ENCODE measurements around the gene NUB1.

NUB1 gene

DNA sequence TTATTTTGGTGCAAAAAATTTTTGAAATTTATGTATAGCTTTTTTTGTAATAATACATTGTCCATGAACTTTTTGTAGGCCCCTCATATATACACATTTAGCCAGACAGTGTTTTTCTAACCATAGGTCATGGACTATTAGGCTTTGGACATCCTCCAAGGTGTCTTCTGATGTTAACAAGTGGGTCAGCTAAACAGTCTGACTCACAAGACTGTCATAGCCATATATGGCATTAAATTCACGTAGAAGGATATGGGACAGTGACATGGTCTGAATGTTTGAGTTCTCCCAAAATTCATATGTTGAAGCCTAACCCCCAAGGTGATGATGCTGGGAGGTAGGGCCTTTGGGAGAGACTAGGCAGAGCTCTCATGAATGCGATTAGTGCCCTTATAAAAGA lies 14.0 kb upstream of the NUB1 start:
- Histone ChIP-seq H3K27ac (ENCODE audit: low read depth, low read length) (no peak overlapping the region), H3K9me3 (ENCODE audit: control insufficient read depth in 1 of 2, low read length in 2 of 2) (peaks cover 0 to 8% of the 10 kb centered on the region in 2 donors), H3K9ac (ENCODE audit: low read depth in 1 of 2, low read length in 2 of 2) (no peak overlapping the region), H3K4me3 (ENCODE audit: low read depth in 1 of 2, low read length in 2 of 2) (no peak overlapping the region), H3K4me1 (ENCODE audit: control insufficient read depth in 1 of 2, insufficient read depth in 2 of 2, low read length in 2 of 2) (no peaks in the 10 kb centered on the region), H3K27me3 (ENCODE audit: control insufficient read depth in 1 of 2, insufficient read depth in 2 of 2, low read length in 2 of 2) (no peaks in the 10 kb centered on the region), H3K36me3 (ENCODE audit: control insufficient read depth in 1 of 2, insufficient read depth in 2 of 2, low read length in 2 of 2) (no peaks in the 10 kb centered on the region)

DNA sequence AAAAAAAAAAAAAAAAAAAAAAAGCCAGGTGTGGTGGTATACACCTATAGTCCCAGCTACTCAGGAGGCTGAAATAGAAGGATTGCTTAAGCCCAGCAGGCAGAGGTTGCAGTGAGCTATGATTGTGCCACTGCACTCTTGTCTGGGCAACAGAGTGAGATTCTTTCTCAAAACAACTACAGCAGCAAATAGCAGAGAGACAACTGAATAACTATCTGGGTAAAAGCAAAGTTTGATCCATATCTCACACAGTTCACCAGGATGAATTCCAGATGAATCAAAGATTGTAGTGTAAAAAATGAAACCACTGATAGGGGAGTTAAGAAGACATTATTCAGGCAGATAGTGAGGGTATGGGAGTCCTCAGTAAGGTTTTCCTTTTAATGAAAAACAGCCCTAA lies 11.4 kb upstream of the NUB1 start:
- Histone ChIP-seq H3K4me1 (ENCODE audit: control insufficient read depth in 1 of 2, insufficient read depth in 2 of 2, low read length in 2 of 2) (no peaks in the 10 kb centered on the region), H3K36me3 (ENCODE audit: control insufficient read depth in 1 of 2, insufficient read depth in 2 of 2, low read length in 2 of 2) (no peaks in the 10 kb centered on the region), H3K27ac (ENCODE audit: low read depth, low read length) (no peak overlapping the region), H3K27me3 (ENCODE audit: control insufficient read depth in 1 of 2, insufficient read depth in 2 of 2, low read length in 2 of 2) (no peaks in the 10 kb centered on the region), H3K4me3 (ENCODE audit: low read depth in 1 of 2, low read length in 2 of 2) (no peak overlapping the region), H3K9me3 (ENCODE audit: control insufficient read depth in 1 of 2, low read length in 2 of 2) (peaks cover 0 to 8% of the 10 kb centered on the region in 2 donors), H3K9ac (ENCODE audit: low read depth in 1 of 2, low read length in 2 of 2) (no peak overlapping the region)

DNA sequence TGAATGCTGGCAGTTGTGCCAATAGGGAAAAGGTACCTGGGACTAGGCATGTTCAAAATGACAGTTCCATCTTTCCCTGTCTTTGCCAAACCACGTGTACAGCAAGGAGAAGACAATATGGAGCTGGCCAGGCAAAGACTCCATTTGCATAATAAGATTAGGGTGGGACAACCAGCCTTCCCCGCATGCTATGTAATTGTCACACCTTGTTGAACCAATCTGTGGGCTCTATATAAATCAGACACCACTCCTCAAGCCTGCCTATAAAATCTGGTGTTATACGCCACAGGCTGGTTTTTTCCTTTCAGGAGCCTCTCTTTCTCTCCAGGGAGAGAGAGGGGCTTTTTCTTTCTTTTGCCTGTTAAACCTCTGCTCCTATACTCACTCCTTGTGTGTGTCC lies 11.0 kb upstream of the NUB1 start:
- Histone ChIP-seq H3K36me3 (ENCODE audit: control insufficient read depth in 1 of 2, insufficient read depth in 2 of 2, low read length in 2 of 2) (no peaks in the 10 kb centered on the region), H3K9ac (ENCODE audit: low read depth in 1 of 2, low read length in 2 of 2) (no peak overlapping the region), H3K4me3 (ENCODE audit: low read depth in 1 of 2, low read length in 2 of 2) (no peak overlapping the region), H3K27ac (ENCODE audit: low read depth, low read length) (no peak overlapping the region), H3K9me3 (ENCODE audit: control insufficient read depth in 1 of 2, low read length in 2 of 2) (peaks cover 0 to 8% of the 10 kb centered on the region in 2 donors), H3K27me3 (ENCODE audit: control insufficient read depth in 1 of 2, insufficient read depth in 2 of 2, low read length in 2 of 2) (no peaks in the 10 kb centered on the region), H3K4me1 (ENCODE audit: control insufficient read depth in 1 of 2, insufficient read depth in 2 of 2, low read length in 2 of 2) (no peaks in the 10 kb centered on the region)

DNA sequence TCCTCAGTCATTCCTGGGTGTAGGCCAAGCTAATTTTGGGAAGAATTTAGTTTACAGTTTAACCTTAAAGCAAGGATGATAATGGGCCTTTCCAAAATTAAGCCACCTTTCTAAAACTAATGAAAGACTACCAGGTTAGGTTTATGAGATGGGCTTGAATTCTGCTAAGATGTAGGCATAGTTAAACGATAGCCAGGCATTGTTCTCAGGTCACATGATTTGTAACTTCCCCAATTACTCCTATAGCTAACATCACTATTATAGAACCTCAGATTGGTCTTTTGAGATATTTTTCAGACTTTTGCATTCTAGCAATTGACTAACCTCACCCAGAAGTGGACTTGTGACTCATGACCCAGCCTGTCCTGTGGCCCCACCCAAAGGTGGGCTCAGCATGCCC lies 7.0 kb upstream of the NUB1 start:
- Histone ChIP-seq H3K4me1 (ENCODE audit: control insufficient read depth in 1 of 2, insufficient read depth in 2 of 2, low read length in 2 of 2) (no peaks in the 10 kb centered on the region), H3K9ac (ENCODE audit: low read depth in 1 of 2, low read length in 2 of 2) (no peak overlapping the region), H3K9me3 (ENCODE audit: control insufficient read depth in 1 of 2, low read length in 2 of 2) (no peaks in the 10 kb centered on the region), H3K36me3 (ENCODE audit: control insufficient read depth in 1 of 2, insufficient read depth in 2 of 2, low read length in 2 of 2) (no peaks in the 10 kb centered on the region), H3K27ac (ENCODE audit: low read depth, low read length) (no peak overlapping the region), H3K27me3 (ENCODE audit: control insufficient read depth in 1 of 2, insufficient read depth in 2 of 2, low read length in 2 of 2) (no peaks in the 10 kb centered on the region), H3K4me3 (ENCODE audit: low read depth in 1 of 2, low read length in 2 of 2) (no peak overlapping the region)

DNA sequence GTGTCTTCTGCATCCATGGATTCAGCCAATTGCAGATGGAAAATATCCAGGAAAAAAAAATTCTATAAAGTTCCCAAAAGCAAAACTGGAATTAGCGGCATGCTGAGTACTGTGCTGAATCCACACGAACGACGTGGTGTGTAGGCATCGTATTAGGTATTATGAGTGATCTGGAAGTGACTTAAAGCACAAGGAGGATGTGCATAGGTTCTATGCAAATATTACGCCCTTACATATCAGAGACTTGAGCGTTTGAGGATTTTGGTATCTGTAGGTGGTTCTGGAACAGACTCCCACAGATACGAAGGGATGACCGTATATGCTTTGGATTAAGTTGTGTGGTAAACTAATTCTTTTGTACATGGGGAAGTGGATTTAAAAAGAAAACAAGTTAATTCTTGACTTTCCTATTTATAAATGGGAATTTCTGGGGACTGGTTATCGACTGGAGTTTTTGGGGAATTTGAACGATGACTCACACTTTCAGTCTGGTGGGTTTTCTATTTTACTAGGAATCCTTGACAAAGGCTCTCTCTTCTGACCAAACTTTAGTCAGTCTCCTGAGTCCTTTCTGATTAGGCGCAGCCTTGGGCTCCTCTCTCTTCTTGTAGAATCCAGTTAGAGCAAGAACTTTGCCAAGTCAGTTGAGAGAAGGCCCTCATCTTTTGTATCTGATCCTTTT lies 5.4 kb upstream of the NUB1 start:
- H3K36me3 ChIP-seq (ENCODE audit: control insufficient read depth in 1 of 2, insufficient read depth in 2 of 2, low read length in 2 of 2), result no peaks in the 10 kb centered on the region
- peaks cover 10 to 15% of the 10 kb centered on the region in 2 donors for H3K4me1 ChIP-seq (ENCODE audit: control insufficient read depth in 1 of 2, insufficient read depth in 2 of 2, low read length in 2 of 2)
- H3K27me3 ChIP-seq (ENCODE audit: control insufficient read depth in 1 of 2, insufficient read depth in 2 of 2, low read length in 2 of 2), result no peaks in the 10 kb centered on the region
- no peaks in the 10 kb centered on the region for H3K9me3 ChIP-seq (ENCODE audit: control insufficient read depth in 1 of 2, low read length in 2 of 2)
- no peak overlapping the region for H3K27ac ChIP-seq (ENCODE audit: low read depth, low read length)
- H3K4me3 ChIP-seq (ENCODE audit: low read depth in 1 of 2, low read length in 2 of 2), result no peak overlapping the region
- no peak overlapping the region for H3K9ac ChIP-seq (ENCODE audit: low read depth in 1 of 2, low read length in 2 of 2)

DNA sequence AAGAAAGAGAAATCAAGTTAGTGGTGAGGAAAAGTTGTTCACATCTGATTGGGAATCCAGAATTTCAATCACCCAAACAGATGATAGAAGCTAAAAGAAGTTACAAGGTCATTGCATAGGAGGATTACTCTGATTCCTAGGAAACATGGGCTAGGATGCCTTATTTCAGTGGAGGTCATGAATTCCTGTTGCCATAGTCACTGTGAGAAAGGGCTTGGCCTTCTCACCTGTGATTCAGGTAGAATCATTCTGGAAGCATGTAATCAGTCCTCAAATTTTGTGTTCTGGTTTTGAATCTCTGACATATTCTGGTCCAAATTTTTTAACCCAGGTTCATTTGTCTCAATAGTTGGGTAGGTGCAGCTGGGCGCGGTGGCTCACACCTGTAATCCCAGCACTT lies 4.3 kb upstream of the NUB1 start:
- Histone ChIP-seq H3K27ac (ENCODE audit: low read depth, low read length) (no peak overlapping the region), H3K4me1 (ENCODE audit: control insufficient read depth in 1 of 2, insufficient read depth in 2 of 2, low read length in 2 of 2) (peaks cover 10 to 18% of the 10 kb centered on the region in 2 donors), H3K4me3 (ENCODE audit: low read depth in 1 of 2, low read length in 2 of 2) (no peak overlapping the region), H3K9me3 (ENCODE audit: control insufficient read depth in 1 of 2, low read length in 2 of 2) (no peaks in the 10 kb centered on the region), H3K36me3 (ENCODE audit: control insufficient read depth in 1 of 2, insufficient read depth in 2 of 2, low read length in 2 of 2) (no peaks in the 10 kb centered on the region), H3K27me3 (ENCODE audit: control insufficient read depth in 1 of 2, insufficient read depth in 2 of 2, low read length in 2 of 2) (no peaks in the 10 kb centered on the region), H3K9ac (ENCODE audit: low read depth in 1 of 2, low read length in 2 of 2) (no peak overlapping the region)

DNA sequence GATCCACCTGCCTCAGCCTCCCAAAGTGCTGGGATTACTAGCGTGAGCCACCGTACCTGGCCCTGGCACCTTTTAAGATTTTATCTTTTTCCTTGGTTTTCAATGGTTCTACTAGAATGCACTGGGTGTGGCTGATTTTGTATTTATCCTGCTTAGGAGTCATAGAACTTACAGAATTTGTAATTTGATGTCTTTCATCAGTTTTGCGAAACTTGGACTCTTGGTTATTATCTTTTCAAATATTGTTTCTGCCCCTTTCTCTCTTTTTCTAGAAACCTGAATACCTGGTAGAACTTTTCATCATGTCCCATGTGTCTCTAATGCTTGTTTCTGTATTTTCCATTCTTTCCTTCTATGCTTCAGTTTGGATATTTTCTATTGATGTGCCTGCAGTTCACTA lies 2.8 kb upstream of the NUB1 start:
- no peak overlapping the region for H3K27ac ChIP-seq (ENCODE audit: low read depth, low read length)
- H3K4me3 ChIP-seq (ENCODE audit: low read depth in 1 of 2, low read length in 2 of 2), result no peak overlapping the region
- H3K4me1 ChIP-seq (ENCODE audit: control insufficient read depth in 1 of 2, insufficient read depth in 2 of 2, low read length in 2 of 2), result peaks cover 20 to 25% of the 10 kb centered on the region in 2 donors
- H3K9ac ChIP-seq (ENCODE audit: low read depth in 1 of 2, low read length in 2 of 2), result no peak overlapping the region
- peaks cover 2 to 3% of the 10 kb centered on the region in 2 donors for H3K36me3 ChIP-seq (ENCODE audit: control insufficient read depth in 1 of 2, insufficient read depth in 2 of 2, low read length in 2 of 2)
- H3K9me3 ChIP-seq (ENCODE audit: control insufficient read depth in 1 of 2, low read length in 2 of 2), result no peaks in the 10 kb centered on the region
- H3K27me3 ChIP-seq (ENCODE audit: control insufficient read depth in 1 of 2, insufficient read depth in 2 of 2, low read length in 2 of 2), result no peaks in the 10 kb centered on the region

DNA sequence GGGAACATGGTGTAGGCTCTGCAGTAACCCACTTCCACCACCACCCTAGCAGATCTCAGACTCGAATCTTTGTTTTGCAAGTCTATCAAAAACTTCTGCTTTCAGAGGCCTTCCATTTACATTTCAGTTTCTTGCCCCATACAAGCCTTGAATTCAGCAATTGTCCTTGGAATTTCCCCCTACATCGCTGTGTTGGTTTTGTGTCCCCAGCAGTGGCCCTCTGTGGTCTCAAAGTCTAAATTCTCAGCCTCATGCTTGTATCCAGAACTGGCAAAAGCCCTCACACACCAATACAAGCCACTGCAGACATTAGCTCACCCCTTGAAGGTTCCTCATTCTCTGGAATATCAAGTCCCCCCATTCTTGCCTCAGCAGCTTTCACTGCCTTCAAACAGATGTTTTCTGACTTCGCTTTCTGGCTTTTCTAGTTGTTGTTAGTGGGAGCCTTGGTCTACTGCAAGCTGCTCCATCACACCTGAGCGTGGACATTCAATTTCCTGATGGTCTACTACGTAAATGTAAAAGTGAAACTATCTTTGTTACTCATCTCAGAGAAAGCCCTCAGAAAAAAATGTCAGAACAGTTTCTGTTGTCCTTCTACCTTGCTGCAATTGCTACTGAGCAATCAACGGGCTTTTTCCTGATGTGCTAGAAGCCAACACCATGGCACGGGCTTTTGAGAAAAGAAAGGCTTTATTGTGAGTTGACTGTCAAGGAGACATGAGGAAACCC lies 1.8 kb upstream of the NUB1 start:
- peaks cover 20 to 25% of the 10 kb centered on the region in 2 donors for H3K4me1 ChIP-seq (ENCODE audit: control insufficient read depth in 1 of 2, insufficient read depth in 2 of 2, low read length in 2 of 2)
- H3K9me3 ChIP-seq (ENCODE audit: control insufficient read depth in 1 of 2, low read length in 2 of 2), result no peaks in the 10 kb centered on the region
- H3K4me3 ChIP-seq (ENCODE audit: low read depth in 1 of 2, low read length in 2 of 2), result peak overlapping the region in 1 of 2 donors; percentile 40
- no peaks in the 10 kb centered on the region for H3K27me3 ChIP-seq (ENCODE audit: control insufficient read depth in 1 of 2, insufficient read depth in 2 of 2, low read length in 2 of 2)
- peak overlapping the region in 1 of 2 donors; percentile 43 for H3K9ac ChIP-seq (ENCODE audit: low read depth in 1 of 2, low read length in 2 of 2)
- H3K36me3 ChIP-seq (ENCODE audit: control insufficient read depth in 1 of 2, insufficient read depth in 2 of 2, low read length in 2 of 2), result peaks cover 2 to 3% of the 10 kb centered on the region in 2 donors
- H3K27ac ChIP-seq (ENCODE audit: low read depth, low read length), result no peak overlapping the region

DNA sequence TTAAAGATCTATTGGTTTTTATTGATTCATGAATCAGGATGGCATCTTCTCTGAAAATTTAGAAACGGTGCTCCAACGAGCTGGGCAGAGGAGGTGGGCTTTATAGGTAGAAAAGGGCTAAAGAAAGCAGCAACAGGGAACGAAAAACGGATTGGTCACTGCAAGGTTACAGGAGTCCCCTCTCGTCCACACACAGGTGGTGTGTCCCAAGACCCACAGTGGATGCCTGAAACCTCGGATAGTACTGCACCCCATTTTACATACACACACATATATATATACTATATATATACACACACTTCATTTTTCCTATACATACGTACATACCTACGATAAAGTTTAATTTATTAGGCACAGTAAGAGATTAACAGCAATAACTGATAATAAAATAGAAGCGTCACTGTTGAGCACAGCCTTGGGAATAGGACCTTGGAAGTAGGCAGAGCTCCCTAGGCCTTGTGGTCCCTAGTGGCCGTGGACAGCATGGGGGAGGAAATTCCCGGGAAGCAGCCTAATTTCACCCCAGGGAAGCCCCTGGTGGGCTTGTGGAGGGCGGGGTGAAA lies 737 bp upstream of the NUB1 start:
- no peaks in the 10 kb centered on the region for H3K9me3 ChIP-seq (ENCODE audit: control insufficient read depth in 1 of 2, low read length in 2 of 2)
- peaks cover 4 to 9% of the 10 kb centered on the region in 2 donors for H3K36me3 ChIP-seq (ENCODE audit: control insufficient read depth in 1 of 2, insufficient read depth in 2 of 2, low read length in 2 of 2)
- H3K9ac ChIP-seq (ENCODE audit: low read depth in 1 of 2, low read length in 2 of 2), result peak overlapping the region; percentile 49 to 54
- H3K27me3 ChIP-seq (ENCODE audit: control insufficient read depth in 1 of 2, insufficient read depth in 2 of 2, low read length in 2 of 2), result no peaks in the 10 kb centered on the region
- H3K27ac ChIP-seq (ENCODE audit: low read depth, low read length), result peak overlapping the region; percentile 86
- H3K4me3 ChIP-seq (ENCODE audit: low read depth in 1 of 2, low read length in 2 of 2), result peak overlapping the region; percentile 61 to 67
- H3K4me1 ChIP-seq (ENCODE audit: control insufficient read depth in 1 of 2, insufficient read depth in 2 of 2, low read length in 2 of 2), result peaks cover 29% of the 10 kb centered on the region in 2 donors

DNA sequence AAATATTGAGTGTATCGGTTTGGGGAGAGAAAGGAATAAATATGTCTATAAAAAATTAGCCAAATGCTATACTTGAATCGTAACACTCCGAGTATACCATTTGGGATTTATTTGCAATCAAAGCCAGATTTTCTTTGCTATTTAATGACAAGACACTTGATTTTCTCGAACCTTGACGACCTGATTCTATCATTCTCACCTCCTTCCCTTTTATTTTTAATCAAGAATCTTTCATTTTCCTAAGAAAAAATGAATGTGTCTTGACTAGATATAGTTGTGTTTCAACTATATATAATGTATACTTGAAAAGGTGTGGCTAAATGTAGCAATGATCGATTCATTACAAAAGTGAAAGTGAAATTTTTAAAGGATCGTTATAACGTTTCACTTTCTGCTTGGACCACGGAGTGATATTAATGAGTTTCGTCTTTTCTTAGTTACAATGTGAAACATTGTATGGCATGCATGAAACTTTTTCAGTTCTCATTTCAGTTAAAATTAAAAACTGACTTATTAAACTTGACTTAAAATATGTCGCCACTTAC lies 562 bp downstream of the NUB1 start:
- no peaks in the 10 kb centered on the region for H3K9me3 ChIP-seq (ENCODE audit: control insufficient read depth in 1 of 2, low read length in 2 of 2)
- no peaks in the 10 kb centered on the region for H3K27me3 ChIP-seq (ENCODE audit: control insufficient read depth in 1 of 2, insufficient read depth in 2 of 2, low read length in 2 of 2)
- peak overlapping the region; percentile 91 for H3K27ac ChIP-seq (ENCODE audit: low read depth, low read length)
- peak overlapping the region; percentile 72 to 83 for H3K4me3 ChIP-seq (ENCODE audit: low read depth in 1 of 2, low read length in 2 of 2)
- peaks cover 7 to 21% of the 10 kb centered on the region in 2 donors for H3K36me3 ChIP-seq (ENCODE audit: control insufficient read depth in 1 of 2, insufficient read depth in 2 of 2, low read length in 2 of 2)
- H3K4me1 ChIP-seq (ENCODE audit: control insufficient read depth in 1 of 2, insufficient read depth in 2 of 2, low read length in 2 of 2), result peaks cover 38 to 39% of the 10 kb centered on the region in 2 donors
- peak overlapping the region; percentile 55 to 83 for H3K9ac ChIP-seq (ENCODE audit: low read depth in 1 of 2, low read length in 2 of 2)

Data from duodenal mucosa (tissue), 2 donors.